NOMO-1 treated with DMSO at 0.1 percent for 48 hours (cell line): ENCODE data around the gene GSG1L.

Source experiments
- DNase-seq: peaks from one replicate; lab custom pipeline; 2025; ENCODE audit not compliant: unreplicated experiment; lab: John Stamatoyannopoulos, UW

GSG1L gene

DNA sequence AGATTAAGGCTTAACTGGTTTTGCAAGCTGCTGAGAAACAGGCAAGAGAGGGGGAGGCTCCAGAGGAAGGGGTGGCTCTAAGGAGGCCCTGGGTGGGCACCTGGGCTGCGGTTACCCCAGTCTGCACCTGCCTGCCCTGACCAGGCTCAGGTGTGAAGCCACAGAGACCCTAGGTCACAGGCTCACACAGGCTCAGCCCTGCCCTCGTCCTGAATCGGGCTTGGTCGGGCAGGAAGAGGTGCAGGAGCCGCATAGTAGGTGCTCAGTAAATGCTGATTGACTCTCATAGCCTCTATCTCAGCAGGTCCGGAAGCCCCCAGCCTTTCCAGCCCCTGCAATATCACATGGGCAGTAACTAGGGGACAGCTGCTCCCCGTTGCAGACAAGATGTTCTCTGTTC, 203.4 kb downstream of the GSG1L start:
- no peak for DNase-seq

DNA sequence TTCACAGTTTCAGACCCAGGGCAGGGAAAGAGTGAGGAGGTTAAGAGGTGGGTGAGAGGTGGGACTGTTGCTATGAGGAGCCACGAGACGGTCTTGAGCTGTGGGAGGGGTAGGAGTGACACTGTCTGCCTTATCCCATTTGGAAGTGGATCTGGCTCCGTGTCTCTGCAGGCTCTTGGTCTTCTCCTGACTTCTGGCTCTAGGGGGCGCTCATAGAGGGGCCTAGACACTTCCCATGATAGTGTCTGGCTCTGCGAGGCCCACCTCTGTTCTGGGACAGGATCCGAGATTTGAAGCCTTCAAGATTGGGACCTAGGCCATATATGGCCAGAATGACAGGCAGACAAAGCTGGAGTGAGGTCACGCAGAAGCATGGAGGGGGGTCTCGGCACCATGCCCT, 204.5 kb downstream of the GSG1L start:
- no peak for DNase-seq

DNA sequence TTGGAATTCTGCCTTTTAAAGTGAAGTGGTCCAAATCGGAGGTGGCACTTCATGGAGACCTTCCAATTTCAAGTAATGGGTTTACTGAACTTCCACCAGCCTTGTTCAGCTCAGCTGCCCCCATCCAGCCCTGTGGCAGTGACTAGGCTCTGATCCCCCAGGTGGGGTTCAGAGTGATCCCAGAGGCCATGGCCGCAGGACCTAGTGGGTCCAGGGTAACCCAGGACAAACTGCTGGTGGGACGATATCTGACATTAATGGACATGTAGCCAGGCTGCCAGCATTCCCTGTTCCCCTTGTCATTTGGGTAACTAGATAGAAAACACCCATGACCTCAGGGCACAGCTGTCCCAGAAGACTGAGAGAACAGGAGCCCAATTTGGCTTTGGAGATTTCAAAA, 209.9 kb downstream of the GSG1L start:
- no peak for DNase-seq

DNA sequence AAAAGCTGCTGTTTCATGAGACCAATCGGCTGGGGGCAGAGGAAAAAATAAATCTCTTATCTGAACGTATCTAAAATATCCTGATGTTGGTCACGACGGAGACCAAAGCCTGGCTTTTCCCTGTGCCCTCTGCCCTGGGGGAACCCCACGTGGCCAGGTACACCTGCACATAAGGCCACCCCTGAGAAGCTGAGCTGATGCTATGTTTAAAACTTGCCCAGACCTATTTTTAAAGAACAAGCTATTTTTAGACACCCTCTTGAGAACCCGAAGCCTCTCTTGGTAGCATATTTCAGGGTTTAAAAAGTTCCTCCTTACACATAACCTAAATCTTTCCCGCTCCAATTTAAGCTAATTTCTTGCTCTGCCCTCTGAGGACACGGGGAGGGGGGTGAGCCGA, 210.4 kb downstream of the GSG1L start:
- no peak for DNase-seq

DNA sequence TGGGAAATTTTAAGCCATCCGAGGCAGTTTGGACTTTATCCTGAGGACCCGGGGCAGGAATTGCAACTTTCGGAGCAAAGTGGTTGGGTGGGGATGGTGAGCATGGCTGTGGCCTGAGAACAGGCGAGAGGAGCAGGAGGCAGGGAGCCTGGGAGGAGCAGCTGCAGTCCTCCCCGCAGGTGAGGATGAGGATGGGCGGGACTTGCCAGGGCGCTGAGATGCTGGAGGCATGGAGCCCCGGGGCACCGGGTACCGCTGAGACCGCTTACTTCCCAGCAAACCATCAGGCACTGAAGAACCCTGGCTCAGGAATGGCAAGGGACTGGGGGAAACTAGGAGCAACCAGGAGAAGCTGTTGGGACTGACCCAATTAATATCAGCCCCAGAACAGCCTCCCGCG, 210.8 kb downstream of the GSG1L start:
- DNase-seq, result no peak

DNA sequence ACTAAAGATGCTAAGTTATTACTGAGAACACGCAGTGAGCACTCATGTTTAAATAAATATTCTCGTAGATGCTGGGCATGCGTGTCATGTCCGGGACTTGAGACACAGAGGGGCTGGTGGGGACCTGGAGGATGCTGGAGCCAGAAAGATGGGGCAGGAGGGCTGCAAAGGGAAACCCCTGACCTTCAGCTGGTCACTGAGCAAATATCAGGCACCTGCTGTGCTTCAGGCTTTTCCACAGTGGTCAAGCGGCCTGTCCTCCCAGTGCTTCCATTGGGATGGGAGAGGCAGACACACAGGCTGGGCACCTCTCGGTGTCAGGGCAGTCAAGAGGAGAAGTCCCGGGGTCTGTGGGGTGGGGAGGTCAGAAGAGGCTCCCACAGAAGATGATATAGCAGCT, 211.4 kb downstream of the GSG1L start:
- DNase-seq, result no peak

DNA sequence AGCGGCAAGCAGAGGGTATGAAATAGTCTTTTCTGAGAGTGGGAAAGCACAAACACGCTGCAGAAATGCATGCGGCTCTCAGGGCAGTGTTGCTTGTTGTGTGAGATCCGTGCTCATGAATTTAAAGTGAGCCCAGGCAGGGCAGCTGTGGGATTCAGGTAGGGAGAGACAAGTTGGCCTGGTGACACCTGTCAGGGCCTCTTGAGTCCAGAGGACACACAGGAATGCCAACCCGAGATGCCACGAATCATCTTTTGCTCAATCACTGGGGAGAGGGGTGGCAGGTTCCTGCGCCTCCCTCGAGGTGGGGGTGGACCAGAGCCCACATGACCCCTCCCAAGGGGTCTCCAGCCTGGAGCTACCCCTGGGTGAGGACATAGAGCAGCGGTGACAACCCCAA, 211.9 kb downstream of the GSG1L start:
- DNase-seq, result no peak

DNA sequence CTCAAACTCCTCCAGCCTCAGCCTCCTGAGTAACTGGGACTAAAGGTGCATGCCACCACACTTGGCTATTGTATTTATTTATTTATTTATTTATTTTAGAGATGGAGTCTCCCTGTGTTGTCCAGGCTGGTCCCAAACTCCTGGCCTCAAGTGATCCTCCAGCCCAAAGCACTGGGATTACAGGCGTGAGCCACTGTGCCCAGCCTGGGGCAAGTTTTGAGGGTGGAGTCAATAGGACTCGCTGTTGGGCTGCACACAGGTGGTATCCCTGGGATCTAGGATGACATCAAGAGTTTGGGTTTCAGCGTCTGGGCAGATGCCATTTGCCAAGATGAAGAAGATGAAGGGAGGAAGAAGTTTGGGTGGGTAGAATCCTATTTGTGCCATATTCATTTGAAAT, 213.9 kb downstream of the GSG1L start:
- no peak for DNase-seq

DNA sequence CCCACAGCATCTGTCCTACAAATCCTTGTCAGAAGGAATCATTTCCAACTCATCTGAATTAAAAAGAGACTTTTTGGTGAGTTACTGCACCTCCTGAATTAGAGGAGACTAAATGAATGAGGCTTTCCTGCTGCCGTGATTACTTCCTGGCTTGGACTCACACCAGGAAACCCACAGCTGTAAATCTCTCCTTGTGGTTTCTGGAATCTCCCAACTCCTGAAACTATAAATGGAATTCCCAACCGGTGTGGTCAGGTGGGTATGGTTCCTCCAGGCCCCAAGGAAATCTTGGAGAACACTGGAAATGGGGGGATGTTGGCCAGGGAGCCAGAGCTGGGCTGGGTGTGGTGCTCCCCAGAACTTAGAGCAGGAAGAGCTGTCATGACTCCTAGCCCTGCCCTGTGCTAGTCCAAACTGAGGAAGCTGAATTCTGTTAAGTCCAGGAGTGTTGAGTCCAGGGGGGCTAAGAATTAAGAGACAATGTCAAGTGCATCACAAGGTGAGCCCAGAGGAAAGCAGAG, 216.4 kb downstream of the GSG1L start:
- DNase-seq, result no peak

DNA sequence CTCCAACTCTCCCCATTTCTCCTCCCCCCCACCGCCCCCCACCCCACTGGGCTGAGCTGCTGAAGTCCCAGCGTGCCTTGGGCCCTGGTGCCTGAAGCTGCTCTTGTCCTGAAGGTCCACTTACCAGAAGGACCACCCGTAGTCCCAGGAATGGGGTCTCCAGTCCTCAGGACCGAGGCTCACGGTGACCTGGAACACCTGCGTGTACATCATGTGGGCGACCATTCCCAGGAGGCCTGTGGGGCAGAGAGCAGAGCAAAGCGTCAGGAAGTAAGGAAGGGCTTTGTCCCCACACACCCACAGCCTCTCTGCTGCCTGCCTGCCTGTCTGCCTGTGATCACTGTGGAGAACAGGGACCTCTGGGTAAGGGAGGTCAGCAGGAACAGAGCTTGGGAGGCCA, 218.7 kb downstream of the GSG1L start:
- no peak for DNase-seq

DNA sequence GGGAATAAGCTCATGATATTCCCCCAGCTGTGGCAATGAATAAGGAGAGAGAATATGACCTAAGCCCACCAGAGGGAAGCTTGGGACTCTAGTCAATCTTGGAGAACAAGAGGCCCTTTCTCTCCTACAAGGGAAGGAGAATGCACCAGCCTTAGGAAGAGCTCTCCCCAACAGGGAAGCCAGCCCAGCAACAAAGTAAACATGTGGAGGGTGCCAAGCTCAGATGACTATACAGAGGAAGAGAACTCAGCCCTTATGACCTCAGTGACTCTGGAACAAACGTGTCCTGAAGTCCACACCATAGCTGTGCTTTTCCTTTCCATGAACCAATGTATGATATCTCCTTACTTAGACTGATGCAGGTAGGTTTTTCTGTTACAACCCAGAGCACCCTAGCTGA, 219.7 kb downstream of the GSG1L start:
- DNase-seq, result no peak

DNA sequence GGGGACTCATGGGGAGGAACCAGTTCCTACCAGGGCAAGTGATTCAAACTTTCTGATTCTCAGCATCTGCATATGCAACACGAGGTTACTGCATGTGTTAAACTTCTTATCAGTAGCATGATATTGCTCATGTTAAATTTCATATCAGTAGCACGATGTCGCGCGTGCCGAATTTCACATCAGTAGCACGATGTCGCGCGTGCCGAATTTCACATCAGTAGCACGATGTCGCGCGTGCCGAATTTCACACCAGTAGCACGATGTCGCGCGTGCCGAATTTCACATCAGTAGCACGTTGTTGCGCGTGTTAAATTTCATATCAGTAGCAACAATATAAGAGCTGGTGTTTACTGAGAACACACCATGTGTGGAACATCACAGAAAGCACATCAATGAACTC, 221.6 kb downstream of the GSG1L start:
- no peak for DNase-seq

DNA sequence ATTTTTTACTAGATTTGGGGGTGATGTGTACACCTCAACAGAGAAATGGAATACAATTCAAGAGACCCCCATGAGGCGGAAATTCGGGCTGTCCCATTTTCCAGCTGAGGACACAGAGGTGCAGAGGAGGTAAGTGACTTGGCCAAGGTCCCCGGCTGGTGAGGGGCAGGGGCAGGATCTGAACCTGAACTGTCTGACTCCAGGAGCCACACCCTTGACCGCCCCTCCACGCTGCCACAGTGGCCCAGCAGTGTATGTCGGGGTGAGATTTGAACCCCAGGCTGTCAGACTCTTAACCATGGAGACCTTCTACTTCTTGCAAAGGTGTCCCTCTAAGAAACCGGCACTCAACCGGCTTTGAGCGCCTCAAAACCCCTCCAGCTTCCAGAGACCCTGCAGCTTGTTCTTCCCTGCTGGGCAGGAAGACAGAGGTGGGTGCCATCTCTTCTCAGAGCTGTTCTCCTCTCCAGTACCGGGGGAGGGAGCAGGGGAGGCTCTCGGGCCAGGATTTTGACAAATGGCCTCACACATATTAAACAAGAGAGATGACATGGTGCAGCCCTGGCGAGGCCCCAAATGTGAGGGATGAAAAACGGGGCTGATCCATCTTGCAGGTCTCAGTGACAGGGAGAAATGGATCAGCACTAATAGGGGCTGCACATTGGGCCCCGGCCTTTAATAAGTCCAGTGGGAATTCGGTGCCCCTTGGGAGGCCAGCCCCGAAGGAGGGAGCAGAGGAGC, 222.3 kb downstream of the GSG1L start:
- no peak for DNase-seq

DNA sequence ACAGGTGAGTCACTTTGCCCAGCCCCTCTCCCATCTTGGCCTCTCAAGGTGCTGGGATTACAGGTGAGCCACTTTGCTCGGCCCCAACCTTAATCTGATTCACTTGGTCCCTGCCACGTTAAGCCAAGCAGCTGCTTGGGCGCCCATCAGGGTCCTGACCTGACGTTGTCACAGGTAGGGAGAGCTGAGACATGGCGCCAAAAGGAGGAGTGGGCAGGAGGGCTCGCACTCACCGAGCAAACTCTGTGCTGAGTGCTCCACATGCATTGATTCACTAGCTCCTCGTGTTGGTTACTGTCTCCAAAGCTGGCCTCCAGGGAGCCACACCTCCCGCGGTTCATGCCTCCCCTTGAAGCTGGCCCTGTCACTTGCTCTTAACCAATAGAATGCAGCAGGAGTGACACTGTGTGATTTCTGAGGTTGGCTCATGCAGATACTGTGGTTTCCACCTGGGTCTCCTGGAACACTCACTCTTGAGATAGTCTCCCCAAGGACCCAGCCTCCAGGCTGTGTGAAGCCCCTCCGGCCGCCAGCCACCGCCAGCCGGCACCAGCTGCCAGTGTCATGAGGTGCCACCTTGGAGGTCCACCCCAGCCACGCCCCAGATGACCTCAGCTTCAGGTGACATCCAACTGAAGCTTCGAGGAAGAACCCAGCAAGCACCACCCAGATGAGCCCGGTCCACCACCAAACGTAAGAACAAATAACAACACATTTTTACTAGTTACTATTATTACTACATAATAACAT, 223.0 kb downstream of the GSG1L start:
- no peak for DNase-seq

DNA sequence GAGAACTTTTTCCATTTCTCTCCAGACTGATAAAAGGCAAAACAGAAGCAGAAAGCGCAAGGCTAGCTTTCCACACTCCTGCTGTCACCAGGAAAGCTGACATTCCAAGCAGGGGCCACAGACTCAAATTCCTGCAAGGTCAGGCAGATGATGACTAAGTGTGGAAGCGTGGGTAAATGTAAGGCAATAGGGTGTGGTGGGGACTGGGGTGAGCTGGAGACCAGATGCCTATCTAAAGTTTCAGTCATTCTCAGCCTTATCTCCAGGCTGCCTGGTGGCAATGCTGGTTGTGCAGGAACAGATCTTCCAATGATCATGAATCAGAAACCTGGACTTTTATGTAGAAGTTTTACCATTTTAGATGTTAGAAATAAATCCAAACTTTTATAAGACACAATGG, 224.1 kb downstream of the GSG1L start:
- DNase-seq, result no peak

DNA sequence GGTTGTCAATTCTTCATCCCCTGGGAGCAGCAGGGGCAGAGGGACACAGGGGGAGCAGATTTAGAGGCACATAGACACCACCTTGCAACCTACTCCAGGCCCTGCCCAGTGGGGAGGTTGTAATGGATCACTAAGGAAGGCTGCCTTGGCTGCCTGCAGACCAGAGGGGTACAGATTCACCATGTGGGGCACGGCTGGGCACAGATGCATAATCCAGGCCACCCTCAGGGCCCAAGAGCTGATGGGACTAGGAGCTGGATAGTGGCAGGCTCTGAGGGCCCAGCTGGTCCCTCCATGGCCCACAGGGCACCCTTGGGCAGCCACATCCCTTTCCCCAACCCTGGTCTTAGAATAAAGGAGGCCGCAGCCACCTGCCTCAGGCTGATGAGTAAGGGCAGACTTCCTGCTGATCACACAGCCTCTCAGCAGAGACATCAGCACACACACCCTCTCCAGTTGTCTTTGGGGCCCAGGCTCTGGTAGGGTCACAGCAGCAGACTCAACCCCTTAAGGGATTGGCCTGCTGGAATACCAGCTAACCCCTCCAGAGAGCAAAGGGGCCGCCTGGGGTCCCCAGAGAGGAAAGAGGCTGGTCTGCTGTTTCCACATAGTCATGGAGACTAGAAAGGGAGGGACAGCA, 224.9 kb downstream of the GSG1L start:
- no peak for DNase-seq

DNA sequence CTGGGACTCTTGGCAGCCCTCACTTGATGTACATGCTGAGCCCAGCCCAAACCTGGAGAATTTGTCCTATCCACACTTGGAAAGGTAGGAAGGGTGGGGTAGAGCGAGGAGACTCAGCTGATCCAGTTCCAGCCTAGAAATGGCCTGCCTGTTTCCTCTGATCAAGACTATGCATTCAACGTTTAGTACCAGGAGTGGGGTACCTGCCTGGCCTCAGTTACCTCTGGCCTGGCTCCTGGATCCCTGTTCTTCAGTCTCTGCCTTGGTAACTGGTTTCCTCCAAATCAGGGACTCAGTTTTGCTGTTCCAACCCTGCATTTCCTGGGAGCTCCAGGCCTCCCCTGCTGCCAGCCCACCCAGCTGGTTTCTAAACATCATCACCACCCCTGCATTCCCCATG, 233.5 kb downstream of the GSG1L start:
- DNase-seq, result no peak

DNA sequence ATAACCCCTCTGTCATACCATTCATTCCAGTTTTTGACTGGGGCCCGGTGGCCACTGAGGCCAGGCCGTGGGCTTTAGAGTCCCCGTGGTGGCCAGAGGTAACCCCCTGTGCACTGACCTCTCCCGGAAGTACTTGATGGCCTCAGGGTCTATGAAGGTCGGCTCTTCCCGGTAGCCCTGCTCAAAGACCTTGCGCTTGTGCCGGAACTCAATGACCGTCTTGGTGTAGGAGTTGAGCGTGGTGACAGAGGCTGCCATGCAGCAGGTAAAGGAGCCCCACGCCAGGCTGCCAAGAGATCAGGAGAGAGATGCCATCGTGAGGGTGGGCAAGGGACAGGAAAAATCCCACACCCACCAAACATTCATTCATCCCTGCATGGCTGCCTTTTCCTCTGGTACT, 234.8 kb downstream of the GSG1L start:
- DNase-seq, result no peak

DNA sequence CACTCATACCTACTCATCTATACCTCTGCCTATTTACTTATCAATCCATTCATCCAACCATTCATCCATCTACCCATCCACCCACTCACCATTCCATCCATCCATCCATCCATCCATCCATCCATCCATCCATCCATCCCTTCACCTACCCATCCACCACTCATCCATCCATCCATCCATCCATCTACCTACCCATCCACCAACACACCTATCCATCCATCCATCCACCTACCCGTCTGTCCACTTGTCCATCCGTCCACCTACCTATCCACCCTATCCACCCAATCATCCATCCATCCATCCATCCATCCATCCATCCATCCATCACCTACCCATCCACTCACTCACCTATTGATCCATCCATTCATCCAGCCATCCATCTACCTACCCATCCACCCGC, 235.7 kb downstream of the GSG1L start:
- DNase-seq, result no peak

DNA sequence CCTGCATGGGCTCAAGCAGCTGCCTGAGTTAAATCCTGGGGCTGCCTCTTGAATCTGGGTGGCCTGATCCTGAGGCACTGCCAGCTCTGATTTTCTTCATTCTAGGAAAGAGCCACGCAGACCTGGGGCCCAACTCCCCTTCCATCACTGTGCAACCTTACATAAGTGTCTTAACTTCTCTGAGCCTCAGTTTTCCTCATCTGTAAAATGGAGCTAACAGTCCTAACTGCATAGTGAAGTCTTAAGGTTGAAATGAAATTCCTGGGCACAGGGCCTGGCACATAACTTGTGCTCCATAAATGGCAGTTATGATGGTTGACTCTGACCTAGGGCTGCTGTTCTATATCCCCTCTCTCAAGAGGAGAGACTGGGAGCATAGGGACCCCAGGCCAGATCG, 236.6 kb downstream of the GSG1L start:
- no peak for DNase-seq

DNA sequence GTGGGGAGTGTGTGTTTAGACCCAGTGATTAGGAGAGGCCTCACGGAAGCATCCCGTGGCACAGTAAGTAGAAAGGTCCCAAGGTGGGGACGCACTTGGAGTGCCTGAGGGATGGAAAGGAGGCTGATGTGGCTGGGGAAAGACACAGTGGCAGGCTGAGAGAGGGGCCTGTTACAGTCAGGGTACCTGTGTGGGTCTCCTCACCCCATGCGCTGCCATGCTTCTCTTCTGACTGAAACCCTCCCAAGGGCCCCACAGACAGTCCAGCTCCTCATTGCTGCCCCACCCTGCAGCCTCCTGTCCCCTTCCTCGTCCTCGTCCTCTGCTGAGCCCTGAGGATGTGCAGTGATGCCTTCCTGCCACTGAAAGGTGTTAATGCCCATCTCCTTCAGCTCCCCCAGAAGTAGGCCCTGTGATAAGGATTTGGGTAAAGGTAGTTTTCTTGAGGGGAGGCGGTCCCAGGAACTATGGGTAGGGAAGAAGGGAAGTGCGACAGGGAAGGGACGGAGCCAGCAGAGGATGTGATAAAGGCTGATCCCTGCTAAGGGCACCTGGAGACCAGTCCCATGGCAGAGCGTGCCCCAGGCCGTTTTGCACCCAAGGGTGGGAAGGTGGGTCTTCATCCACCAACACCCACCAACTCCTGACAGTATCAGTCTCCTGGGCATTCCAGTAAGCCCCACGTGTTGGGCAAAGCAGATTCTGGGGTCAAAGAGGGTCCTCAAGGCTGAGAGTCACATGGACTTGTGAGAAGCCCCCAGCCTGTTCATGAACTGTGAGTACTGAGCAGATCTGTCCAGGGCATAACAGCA, 237.2 kb downstream of the GSG1L start:
- DNase-seq, result no peak
